ENCODE results near the gene SLC15A4. TPM values are rescaled to one million over a fixed set of nuclear protein-coding genes. Genes with fewer than 3 reads are reported as not detected.

Gene SLC15A4
- total and polyA plus RNA-seq, 2 of the 13 experiments (the other 11 are each of a cell fraction or from before 2014, with no cell fraction given), result 17.3 to 22.7 TPM

DNA sequence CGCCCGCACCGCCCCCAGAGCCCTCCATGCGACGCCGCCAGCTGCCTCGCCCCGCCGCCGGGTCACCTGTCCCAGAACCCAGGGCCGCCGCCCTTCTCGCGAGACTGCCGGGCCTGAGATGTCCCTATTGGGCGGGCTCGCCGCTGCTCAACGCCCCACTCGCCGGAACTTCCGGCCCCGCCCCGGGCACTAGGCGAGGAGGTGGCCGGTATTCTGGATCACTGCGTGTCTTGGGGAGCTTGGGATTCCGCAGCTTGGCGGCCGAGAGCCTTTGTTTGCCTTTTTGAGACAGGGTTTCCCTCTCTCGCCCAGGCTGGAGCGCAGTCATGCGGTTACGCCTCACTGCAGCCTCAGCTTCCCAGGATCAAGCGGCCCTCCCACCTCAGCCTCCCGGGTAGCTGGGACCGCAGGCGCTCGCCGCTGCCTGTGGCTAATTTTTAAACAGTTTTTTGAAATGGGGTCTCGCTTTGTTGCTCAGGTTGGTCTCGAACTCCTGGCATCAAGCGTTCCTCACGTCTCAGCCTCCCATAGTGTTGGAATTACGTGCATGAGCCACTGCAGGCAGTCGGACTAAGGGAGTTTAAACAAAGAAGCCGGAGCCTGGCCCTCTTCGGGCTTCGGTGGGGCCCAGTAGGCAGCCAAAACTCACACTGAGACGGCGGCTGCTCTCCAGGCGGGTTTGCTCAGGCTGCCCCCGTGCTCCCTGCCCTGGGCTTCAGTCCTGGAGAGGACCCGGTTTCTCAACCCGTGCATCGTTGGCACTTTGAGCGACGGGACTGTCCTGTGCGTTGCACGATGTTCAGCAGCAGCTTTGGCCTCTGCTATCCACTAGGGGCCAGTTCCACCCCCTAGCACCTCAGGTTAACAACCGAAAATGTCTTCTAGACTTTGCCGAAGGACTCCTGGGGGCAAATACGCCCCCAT lies at the start of gene SLC15A4 (continued):
- TF ChIP-seq, protein P1, sequence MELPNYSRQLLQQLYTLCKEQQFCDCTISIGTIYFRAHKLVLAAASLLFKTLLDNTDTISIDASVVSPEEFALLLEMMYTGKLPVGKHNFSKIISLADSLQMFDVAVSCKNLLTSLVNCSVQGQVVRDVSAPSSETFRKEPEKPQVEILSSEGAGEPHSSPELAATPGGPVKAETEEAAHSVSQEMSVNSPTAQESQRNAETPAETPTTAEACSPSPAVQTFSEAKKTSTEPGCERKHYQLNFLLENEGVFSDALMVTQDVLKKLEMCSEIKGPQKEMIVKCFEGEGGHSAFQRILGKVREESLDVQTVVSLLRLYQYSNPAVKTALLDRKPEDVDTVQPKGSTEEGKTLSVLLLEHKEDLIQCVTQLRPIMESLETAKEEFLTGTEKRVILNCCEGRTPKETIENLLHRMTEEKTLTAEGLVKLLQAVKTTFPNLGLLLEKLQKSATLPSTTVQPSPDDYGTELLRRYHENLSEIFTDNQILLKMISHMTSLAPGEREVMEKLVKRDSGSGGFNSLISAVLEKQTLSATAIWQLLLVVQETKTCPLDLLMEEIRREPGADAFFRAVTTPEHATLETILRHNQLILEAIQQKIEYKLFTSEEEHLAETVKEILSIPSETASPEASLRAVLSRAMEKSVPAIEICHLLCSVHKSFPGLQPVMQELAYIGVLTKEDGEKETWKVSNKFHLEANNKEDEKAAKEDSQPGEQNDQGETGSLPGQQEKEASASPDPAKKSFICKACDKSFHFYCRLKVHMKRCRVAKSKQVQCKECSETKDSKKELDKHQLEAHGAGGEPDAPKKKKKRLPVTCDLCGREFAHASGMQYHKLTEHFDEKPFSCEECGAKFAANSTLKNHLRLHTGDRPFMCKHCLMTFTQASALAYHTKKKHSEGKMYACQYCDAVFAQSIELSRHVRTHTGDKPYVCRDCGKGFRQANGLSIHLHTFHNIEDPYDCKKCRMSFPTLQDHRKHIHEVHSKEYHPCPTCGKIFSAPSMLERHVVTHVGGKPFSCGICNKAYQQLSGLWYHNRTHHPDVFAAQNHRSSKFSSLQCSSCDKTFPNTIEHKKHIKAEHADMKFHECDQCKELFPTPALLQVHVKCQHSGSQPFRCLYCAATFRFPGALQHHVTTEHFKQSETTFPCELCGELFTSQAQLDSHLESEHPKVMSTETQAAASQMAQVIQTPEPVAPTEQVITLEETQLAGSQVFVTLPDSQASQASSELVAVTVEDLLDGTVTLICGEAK (IDR thresholded peaks at IDR 0.05), result peak; percentile 49
- TF ChIP-seq, protein P1 (CRISPR knock-in tag; IDR thresholded peaks at IDR 0.05), result no peak
- TF ChIP-seq FOXA3 (CRISPR knock-in tag; IDR thresholded peaks at IDR 0.05) (peak; percentile 16; the same call in 1 of the 2 replicates), KDM5B (CRISPR knock-in tag; IDR thresholded peaks at IDR 0.05; ENCODE audit: borderline replicate concordance) (peak; percentile 79), TFDP2 (CRISPR knock-in tag; IDR thresholded peaks at IDR 0.05) (peak; percentile 60; the same call in 1 of the 2 replicates), TFE3 (CRISPR knock-in tag; IDR thresholded peaks at IDR 0.05) (peak; percentile 68)
- TF ChIP-seq, protein P2, sequence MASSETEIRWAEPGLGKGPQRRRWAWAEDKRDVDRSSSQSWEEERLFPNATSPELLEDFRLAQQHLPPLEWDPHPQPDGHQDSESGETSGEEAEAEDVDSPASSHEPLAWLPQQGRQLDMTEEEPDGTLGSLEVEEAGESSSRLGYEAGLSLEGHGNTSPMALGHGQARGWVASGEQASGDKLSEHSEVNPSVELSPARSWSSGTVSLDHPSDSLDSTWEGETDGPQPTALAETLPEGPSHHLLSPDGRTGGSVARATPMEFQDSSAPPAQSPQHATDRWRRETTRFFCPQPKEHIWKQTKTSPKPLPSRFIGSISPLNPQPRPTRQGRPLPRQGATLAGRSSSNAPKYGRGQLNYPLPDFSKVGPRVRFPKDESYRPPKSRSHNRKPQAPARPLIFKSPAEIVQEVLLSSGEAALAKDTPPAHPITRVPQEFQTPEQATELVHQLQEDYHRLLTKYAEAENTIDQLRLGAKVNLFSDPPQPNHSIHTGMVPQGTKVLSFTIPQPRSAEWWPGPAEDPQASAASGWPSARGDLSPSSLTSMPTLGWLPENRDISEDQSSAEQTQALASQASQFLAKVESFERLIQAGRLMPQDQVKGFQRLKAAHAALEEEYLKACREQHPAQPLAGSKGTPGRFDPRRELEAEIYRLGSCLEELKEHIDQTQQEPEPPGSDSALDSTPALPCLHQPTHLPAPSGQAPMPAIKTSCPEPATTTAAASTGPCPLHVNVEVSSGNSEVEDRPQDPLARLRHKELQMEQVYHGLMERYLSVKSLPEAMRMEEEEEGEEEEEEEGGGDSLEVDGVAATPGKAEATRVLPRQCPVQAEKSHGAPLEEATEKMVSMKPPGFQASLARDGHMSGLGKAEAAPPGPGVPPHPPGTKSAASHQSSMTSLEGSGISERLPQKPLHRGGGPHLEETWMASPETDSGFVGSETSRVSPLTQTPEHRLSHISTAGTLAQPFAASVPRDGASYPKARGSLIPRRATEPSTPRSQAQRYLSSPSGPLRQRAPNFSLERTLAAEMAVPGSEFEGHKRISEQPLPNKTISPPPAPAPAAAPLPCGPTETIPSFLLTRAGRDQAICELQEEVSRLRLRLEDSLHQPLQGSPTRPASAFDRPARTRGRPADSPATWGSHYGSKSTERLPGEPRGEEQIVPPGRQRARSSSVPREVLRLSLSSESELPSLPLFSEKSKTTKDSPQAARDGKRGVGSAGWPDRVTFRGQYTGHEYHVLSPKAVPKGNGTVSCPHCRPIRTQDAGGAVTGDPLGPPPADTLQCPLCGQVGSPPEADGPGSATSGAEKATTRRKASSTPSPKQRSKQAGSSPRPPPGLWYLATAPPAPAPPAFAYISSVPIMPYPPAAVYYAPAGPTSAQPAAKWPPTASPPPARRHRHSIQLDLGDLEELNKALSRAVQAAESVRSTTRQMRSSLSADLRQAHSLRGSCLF (CRISPR knock-in tag; IDR thresholded peaks at IDR 0.05; ENCODE audit: borderline replicate concordance), result 0 out of 2 replicates have a peak, but pooled peaks have one; percentile 63
- TF ChIP-seq, protein P3, sequence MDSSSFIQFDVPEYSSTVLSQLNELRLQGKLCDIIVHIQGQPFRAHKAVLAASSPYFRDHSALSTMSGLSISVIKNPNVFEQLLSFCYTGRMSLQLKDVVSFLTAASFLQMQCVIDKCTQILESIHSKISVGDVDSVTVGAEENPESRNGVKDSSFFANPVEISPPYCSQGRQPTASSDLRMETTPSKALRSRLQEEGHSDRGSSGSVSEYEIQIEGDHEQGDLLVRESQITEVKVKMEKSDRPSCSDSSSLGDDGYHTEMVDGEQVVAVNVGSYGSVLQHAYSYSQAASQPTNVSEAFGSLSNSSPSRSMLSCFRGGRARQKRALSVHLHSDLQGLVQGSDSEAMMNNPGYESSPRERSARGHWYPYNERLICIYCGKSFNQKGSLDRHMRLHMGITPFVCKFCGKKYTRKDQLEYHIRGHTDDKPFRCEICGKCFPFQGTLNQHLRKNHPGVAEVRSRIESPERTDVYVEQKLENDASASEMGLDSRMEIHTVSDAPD (CRISPR knock-in tag; IDR thresholded peaks at IDR 0.05), result no peak
